ENCODE data around the gene FGF4.

The FGF4 gene

DNA sequence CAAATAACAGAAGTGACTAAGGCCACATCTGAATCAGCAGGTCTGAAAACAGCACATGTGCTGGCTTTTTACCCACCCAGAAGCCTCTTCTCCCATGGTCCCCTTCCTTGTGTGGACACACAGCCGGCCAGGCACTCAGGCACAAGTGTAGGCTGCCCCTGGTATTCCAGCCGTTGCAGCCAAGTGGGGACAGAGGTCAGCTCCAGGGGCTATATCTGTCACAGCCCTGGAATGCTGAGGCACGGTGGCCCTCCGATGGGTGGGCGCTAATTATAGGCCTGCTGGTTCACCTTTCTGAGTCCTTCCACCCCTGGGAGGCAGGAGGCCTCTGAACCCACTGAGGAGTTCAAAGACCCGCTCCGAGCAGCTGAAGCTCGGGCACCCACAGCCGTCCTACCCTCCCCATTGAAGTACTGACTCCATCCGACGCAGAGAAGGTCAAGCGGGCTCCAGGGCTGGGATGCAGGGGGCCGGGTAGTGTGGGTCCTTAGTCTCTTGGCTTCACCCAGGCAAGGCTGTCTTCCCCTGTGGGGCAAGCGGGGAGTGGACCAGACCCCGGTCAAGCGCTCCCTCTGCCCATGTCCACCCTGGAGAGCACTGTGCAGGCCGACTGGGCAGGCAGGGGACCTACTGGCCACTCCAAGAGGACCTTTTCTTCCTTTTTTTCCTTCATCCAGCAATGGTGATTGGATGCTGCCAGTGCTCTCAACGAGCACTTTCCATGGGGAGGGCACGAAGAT, 29.8 kb upstream of the FGF4 start:
- no peak for DNase-seq

DNA sequence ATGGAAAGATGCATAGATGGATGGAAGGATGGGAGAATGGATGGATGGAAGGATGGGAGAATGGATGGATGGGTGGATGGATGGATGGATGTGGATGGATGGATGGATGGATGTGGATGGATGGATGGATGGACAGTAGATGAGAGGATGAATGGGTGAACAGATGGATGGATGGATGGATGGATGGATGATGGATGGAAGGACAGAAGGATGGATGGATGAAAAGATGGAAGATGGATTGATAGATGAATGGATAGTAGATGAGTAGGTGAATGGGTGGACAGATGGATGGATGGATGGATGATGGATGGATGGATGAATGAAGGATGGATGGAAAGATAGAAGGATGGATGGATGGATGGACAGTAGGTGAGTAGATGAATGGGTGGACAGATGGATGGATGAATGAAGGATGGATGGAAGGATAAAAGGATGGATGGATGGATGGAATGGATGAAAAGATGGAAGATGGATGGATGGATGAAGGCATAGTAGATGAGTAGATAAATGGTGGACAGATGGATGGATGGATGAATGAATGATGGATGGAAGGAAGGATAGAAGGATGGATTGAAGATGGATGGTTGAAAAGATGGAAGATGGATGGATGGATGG, 28.6 kb upstream of the FGF4 start:
- no peak for DNase-seq

DNA sequence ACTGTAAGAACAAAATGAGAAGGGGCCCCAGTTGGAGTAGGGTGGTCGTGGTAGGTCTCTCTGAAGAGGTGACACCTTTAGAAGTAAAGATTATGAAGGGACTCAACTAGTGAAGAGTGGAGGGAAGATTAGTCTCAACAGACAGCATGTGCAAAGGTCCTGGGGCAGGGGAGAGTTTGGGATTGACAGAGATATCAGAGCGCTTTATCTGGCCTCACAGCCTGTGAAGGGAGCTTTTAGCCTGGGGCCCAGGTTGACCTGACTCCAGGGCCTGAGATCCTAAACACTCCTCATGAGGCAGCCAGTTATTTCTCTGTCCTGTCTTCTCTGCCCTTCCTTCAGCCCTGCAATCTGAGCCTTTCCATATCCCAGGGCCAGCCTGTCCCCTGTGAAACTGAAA, 27.9 kb upstream of the FGF4 start:
- no peak for DNase-seq

DNA sequence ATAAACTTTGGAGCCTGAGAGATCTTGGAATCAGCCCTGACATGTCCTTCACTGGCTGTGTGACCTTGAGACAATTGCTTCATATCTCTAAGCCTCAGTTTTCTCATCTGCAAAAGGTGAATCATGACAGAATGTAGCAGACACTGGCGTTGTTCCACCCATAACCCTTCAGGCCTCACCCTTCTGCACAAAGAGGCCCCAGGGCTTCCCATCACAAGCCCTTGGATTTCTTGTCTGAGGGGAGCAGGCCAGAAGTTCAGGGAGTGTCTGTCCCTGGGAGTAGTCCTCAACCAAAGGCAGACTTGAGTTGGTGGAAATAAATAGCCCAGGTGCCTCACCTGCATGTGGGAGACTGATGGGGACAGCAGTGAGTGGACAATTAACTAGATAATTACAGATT, 27.4 kb upstream of the FGF4 start:
- no peak for DNase-seq

DNA sequence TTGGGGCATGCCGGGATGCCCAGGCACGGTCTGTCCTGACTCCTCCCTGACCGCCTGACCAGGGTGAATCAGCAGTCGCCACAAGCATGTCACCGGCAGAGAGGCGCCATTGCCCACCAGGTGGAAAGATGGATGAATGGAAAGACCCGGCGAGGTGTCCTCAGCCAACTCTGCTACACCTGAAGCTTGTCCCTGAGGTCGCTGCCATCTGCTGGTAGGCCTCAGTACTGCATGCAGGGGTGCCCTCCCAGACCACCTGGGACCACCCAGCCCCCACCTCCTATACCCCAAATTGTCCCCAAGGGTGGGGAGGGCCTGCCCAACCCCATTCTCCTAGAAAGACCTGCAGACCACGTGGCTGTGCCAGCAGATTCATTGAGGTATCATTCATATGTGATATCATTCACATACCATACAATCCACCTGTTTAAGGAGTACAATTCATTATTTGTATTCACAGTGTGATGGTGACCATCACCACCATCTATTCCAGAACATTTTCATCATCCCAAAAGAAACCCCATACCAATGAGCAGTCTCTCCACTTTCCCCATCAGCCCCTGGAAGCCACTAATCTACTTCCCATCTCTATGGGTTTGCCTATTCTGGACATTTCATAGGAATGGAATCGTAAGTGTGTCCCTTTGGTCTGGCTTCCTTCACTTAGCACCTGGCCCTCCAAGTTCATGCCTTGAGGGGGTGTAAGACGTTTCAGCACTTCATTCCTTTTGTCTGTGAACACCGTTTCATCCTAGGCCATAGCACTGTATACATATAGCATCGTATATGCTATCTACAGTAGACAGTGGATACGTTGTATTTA, 26.6 kb upstream of the FGF4 start:
- peak; percentile 38 for DNase-seq

DNA sequence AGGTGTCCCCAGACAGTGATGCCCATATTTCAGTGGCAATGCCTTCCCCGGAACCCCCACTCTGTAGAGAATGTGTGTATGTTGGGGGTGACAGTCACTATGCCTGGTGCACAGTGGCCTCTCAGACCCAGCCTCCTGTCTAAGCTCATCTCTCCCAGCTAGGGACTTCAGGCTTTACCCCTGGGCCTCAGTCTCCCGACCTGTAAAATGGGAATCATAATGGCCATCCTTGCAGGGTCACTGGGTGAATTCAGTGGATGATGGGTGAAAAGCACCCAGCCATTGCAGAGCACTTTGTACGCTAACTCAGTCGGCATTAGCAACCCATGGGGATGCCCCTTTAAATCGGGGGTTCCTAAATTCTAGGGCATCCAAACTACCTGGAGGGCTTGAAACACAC, 25.1 kb upstream of the FGF4 start:
- DNase-seq = no peak

DNA sequence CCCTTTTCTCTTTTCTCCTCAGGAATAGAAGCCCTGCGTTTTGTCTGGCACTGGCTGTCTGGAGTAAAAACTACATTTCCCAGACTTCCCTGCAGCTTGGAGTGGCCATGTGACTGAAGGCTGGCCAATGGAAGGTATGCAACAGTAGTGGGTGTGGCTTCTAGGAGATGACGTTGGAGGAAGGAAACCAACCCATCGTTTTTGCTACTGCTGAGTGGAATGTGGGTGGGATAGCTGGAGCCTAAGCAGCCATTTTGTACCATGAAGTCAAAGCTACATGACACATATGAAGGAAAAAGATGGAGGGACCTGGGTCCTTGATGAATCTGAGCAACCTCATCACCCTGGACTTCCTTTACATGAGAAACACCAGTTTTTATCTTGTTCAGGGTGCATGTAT, 24.4 kb upstream of the FGF4 start:
- no peak for DNase-seq

DNA sequence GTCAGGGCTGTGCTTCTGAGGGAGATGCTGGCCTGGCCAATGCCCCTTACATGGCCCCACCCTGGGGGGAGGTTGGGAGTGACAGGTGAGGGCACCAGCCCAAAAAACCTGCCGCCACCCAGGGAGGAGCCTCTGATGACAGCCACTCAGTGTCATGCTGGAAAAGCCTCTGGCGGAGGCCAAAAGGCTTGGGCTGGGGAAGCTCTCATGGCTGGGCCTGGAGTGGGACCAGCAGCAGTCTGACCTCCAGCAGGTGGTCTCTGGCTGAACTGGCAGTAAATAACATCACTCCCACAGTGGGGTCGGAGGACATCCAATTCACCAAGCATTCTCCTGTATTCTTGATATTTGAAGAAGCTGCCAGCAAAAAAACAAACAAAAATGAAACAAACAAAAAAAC, 24.0 kb upstream of the FGF4 start:
- DNase-seq = no peak

DNA sequence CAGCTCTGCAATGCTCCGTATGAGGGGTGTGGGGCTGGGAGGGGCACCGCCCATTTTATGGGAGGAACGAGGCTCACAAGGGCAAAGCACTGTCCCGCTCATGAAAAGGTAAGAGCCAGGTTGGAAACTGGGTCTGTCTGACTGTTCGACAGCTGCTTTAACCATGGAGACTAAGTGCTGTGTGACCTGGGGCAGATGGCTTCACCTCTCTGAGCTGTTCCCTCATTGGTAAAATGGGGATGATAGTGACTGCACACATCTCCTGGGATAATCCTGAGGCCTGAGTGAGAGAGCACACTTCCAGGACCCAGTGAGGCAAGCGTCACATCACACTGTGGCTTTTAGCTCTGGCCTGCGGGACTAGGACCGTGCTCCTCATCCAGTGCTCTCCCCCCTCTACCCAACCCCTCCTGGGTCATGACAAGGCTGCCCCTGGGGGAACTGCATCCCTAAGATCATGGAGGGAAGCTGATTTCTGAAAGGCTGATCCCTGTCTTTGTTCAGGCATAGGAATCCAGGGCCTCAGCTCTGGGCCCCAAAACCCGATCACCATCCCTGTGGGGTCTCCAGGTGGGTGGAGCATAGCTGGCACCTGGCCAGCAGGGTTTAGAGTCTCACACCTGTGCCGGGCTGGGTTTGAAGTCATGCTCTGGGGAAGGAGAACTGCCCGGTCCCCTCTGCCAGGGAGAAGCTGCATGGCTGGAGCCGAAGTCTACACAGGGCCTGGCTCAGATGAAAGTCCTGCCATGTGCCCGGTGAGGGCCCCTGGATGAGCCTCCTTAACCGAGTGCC, 22.8 kb upstream of the FGF4 start:
- no peak for DNase-seq

DNA sequence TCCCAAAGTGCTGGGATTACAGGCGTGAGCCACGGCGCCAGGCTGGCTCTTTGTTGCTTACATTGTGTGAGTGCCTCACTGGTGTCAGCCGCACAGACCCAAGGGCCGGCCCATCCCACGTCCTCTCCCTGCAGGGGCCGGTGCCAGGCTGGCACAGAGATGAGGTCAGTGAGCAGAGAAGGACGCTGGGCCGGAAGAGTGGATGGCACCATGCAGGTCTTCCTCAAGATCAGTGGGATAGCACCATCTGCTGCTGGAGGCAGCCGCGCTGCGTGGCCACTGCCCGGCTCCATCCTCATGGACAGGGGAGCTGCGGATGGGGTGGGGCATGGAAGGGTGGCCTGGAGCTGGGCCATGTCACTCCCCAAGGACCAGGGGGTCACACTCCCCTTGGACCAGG, 22.0 kb upstream of the FGF4 start:
- DNase-seq = no peak

DNA sequence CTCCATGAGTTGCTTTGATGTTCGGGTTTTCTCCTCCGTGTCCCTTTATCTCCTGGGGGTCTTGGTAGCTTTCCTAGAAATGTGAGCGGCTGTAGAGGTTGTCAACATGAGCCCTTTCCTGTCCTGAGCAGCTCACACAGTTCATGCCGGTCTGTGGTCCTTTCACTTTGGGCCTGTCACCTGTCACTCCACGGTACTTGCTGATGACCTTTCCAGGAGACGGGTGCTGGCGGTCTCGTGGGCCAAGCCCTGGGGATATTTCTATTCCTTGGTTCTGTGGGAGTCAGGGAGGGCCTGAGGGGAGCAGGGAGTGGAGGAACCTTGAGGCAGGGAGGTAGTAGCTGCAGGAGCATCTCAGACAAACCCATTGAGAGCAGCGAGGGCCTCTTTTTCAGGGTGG, 20.9 kb upstream of the FGF4 start:
- DNase-seq = no peak

DNA sequence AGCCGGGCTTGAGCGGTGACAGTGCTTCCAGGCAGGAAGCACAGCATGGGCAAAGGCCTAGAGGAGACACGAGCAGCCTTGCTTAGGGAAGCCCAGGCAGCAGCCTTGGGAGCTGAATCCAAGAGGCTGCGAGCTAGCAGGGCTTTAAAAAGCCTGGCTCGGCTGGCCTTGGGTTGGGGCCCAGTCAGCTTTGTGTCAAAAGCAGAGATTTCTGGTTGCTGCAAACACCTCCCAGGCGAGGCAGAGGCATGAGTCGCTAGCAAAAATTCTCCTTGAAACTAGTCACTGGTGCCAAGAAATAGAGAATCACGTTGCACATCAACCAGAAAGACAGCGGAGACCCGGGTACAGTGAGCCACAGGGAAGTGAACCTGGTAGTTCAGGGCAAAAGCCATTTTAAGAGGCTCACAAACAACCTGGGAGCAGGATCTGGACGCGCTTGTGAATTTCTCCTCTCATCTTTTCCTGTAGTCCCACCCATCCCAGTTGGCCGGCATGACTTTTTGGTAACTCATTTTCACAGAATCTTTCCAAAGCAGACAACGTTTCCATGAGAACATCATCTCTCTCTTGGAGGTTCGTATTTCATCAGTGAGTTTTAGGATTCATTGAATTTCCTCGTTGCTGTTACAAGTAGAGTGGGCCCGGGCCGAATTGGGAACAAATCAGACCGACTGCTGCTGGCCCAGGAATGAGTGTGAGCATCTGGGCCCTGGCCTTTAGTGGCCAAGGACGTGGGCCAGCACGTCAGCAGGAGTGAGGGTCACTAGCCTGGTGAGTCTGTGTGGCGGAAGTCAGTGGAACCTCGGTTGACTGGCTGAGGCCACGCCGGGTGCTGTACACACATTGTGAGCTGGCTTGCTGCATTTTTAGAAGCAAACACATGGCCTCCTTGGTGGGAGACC, 16.4 kb upstream of the FGF4 start:
- no peak for DNase-seq

DNA sequence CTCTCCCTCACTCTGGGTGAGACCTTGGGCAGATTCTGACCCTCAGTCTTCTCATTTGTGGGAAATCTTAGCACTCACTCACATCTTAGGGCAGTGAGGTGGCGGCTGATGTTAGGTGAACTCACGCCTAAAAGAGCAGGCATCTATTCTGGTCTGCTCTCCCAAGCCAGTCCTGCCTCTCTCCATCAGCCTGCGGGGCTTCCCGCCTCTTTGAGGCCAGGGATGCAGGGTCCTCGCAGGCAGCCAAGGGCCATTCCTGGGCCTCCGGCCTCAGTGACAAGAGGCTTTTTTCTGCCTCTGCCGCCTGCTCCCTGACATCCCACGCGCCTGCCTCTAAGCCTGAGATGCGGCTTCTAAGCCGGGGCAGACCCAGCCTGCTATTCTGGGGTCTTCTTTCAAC, 13.8 kb upstream of the FGF4 start:
- no peak for DNase-seq

DNA sequence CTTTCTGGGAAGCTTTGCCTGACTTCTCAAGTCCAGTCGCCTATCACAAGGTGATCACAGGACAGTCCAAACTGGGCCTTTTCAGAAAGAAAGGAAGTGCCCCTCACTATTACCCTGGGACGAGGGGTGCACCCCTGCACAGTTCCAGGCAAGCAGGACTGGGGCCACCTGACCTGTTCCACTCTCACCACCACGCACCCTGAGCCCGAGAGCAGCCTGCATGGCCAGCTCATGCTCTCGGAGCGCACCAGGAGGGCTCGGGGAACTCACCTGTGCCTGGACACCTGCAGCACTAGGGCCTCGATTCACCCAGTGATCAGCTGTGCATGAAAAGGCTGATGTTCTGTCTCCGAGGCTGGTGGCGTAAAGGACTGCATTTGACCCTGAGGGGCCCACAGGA, 12.8 kb upstream of the FGF4 start:
- no peak for DNase-seq

DNA sequence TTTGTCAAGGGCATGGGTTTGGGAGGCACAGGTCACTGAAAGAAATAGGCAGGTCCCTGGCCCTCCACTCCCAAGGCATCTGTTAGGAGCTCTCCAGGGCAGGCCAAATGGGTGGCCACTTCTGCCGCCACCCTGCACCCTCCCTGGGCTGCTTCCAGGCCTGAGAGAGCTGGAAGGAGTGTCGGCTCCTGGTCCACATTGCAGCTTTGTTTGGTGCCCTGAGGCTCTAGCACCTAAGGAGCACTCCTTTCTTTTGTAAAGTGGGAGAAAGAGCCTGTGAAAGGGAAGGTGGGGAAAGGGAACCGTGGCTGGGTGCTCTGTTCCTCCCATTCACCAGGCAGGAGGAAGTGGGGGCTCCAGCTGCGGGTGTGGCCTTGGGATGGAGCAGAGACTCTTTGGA, 12.3 kb upstream of the FGF4 start:
- no peak for DNase-seq

DNA sequence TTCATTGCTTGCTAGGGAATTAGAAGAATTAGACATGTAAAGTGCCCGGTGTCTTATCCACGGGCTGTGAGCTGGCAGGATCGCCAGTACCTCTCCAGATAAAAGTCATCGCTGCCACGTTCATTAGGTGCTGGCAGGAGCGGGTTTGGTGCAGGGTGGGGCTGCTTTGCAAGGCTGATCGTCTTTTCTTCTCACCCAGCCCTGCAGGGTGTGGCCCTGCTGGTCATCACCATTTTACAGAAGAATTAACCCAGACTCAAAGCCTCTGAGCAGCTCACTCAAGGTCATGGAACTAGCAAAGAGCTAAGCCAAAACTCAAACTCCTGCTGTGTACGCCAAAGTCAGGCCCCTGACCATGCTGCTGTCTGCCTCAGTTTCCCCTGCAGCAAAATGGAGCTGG, 6.1 kb upstream of the FGF4 start:
- no peak for DNase-seq

DNA sequence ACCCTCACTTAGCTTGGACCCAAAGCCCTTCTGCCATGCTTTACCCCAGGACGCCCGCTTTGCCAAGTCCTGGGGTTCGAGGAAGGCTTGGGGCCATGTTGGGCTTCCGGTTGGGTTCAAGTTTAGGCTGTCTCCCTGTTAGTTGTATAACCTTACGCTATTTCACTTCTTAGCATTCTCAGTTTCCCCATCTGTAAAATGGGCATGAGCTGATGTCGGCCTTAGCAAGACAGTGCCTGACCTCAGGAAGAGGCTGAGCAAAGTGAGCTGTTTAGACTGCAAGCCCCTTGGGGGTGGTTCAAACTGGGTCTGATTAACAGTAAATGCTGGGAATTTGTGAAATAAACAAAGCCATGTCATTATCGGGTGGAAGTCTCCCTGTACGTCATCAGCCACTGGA, 3.2 kb upstream of the FGF4 start:
- no peak for DNase-seq

DNA sequence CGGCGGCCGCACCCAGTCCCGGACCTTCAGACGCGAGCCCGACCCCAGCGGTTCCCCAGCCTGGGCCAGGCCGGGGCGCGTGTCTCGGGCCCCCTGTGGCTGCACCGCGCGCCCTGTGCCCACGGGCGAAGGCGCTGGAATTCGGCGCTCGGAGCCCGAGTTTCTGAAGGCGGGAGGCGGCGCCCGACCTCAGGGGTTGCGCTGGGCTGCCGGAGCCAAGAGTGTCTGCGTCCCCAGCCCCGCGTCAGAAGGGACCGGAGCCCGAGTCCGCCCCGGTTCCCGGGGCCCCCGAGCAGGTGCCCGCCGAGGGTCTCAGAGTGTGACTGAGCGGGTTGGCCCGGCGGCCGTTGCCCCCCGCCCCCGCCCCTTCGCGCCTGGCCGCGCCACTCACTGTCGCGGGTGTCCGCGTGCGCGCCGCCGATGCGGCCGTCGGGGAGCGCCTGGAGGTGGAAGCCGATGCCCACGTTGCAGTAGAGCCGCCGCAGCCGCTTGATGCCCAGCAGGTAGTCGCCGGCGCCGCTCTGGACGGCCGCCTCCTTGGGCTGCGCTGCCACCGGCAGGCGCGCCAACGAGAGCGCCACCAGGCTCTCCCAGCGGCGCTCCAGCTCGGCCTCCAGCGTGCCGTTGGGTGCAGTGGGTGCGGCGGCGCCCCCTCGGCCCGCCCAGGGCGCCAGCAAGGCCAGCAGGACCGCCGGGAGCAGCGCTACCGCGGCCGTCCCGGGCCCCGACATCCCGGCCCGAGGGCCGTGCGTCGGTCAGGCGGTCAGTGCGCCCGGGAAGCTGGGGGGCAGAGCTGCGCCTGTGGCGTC, 583 bp downstream of the FGF4 start:
- DNase-seq = no peak

DNA sequence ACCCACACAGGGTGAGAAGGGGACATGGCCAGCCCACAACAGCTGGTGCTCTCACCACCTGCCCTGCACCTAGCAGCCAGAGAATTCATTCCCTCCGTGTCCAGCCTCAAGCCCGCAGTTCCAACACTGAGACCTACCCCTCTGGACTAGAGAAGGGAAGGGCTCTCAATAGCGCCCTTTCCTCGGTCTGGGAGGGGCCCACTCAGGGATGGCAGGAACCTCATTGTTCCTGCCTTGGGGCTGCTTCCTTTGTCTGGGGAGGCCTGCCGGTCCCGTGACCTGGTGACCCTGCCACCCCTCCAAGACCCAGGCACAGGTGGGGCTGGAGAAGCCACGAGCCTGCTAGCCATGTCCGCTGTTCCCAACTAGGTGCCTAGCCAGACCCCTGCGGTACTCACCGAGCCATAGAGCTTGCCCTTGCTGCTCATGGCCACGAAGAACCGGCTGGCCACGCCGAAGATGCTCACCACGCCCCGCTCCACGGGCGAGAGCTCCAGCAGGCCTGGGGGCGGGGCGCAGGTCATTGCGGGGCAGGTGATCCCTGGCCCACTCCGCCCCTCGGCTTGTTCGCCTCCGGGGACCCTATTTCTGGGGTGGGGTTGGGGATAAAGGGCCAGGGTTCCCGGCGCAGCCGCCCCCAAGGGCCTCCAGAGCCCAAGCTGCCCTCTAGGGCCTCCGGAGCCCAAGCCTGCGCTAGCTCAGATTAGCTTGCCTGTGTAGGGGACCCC, 1.4 kb downstream of the FGF4 start:
- no peak for DNase-seq

DNA sequence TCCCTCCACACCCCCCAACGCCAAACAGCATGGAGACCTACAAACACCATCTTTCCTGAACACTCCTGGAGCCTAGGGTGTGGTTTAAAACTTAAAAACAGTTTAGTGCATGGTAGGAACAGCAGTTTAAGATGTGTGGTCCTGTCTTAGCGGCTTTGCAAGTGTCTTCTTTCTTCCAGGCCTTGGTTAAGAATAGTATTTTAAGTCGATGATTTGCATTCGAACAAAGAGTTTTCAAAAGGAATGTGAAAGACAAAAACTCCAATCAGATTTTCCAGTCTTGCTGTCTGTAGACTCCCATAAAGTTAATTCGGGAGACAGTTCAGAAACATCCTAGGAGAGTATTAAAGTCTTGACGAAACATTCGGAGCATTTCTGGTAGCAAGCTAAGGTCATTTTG, 3.7 kb downstream of the FGF4 start:
- DNase-seq = no peak

DNA sequence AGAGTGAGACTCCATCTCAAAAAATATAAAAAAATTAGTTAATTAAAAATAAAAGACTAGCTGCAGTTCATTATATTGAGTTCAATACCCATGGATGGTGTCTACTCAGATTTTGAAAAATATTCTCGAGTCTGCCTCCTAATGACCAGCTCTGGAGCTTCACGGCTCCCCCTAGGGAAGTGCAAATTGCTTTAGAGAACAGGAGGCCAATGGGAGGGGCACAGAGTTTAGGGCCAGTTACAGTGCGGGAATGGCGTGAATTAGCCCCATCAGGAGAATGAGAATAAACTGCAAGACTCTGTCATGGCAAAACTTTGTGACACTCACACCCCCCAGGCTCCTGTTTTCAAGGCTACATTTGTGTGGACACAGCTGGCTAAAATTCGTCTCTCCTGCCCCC, 4.6 kb downstream of the FGF4 start:
- no peak for DNase-seq
